ENCODE measurements around the gene STXBP3. TPM values are rescaled to one million over a fixed set of nuclear protein-coding genes. Genes with fewer than 3 reads are reported as not detected.
"Not testable (repeated sequence)": the region's sequence is repeated elsewhere in the genome, so short reads cannot be mapped to it uniquely, and the experiment has no call there.

STXBP3 gene, protein sequence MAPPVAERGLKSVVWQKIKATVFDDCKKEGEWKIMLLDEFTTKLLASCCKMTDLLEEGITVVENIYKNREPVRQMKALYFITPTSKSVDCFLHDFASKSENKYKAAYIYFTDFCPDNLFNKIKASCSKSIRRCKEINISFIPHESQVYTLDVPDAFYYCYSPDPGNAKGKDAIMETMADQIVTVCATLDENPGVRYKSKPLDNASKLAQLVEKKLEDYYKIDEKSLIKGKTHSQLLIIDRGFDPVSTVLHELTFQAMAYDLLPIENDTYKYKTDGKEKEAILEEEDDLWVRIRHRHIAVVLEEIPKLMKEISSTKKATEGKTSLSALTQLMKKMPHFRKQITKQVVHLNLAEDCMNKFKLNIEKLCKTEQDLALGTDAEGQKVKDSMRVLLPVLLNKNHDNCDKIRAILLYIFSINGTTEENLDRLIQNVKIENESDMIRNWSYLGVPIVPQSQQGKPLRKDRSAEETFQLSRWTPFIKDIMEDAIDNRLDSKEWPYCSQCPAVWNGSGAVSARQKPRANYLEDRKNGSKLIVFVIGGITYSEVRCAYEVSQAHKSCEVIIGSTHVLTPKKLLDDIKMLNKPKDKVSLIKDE
- 10.1 and 14.0 TPM in 2 replicates for total RNA-seq (2014; rRNA removed; shearing (Covaris generic))

DNA sequence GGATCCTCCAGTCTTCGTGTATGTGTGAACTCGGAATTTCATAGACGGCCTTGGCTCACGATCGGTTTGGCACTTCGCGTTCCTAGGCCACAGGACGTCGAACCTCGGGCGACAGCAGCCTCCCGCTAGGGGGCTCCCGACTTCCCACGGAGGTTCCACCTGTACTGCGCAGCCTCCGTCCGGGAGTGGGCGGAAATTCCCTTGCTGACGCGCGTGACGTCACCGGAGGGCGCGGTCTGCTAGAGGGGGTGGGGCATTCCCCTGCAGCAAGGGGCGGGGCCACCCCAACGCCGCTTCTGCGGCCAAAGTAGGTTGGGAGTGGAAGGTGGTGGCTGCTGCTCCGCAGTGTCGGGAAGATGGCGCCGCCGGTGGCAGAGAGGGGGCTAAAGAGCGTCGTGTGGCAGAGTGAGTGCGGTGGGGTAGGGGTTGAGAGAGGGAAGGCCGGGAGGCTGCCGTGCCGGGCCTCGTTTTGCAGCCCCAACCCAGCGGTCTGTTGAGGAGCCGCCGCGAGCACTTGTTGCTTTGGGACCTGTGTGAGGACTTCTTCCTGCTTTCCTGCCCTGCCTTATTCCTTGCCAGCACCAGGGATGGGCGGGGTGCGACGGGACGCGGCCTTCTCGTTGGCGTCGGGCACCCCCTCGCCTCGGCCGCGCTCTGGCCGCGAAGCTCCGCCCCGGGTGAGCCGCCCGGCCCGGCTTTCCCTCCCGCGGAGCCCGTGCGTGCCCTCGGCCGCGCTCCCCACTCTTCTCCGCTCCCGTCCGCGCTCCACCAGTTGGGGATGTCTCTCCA lies at the start of gene STXBP3:
Gene STXBP3 (plus strand): TSS at position 293 of the 789 bp plus-strand sequence. CDS start 64 bp downstream, at position 357.
- DNase-seq (ENCODE audit: low spot score), result peak; percentile 98

GRCh38 chr1:108699375-108700332 lies 46.8 kb upstream of the STXBP3 start:
- DNase-seq (ENCODE audit: low spot score), result no peak

- DNase-seq (ENCODE audit: low spot score), result no peak
Measured at GRCh38 chr1:108701176-108701849, 45.2 kb upstream of the STXBP3 start.

GRCh38 chr1:108702109-108702508 lies 44.4 kb upstream of the STXBP3 start:
- DNase-seq (ENCODE audit: low spot score), result not testable (repeated sequence)

DNA sequence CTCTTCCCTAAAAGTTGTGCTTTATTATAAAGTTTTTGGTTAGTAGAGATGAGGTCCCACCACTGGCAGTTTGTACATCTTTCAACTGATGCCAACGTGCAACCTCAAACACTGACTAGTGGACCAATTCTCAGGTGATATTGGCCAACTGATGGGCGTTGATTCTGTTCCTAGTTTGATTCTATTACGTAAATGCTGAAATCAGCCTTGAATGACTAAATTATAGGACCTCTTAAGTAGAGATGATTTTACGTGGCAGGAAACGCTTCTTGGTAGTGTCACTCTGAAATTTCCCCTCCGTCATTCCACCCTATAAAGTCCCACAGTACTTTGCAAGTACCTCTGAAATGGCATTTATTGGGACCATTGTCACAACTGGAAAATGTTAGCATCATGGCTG lies 42.5 kb upstream of the STXBP3 start:
- DNase-seq (ENCODE audit: low spot score), result no peak

GRCh38 chr1:108704496-108704895 lies 42.0 kb upstream of the STXBP3 start:
- DNase-seq (ENCODE audit: low spot score), result no peak

DNA sequence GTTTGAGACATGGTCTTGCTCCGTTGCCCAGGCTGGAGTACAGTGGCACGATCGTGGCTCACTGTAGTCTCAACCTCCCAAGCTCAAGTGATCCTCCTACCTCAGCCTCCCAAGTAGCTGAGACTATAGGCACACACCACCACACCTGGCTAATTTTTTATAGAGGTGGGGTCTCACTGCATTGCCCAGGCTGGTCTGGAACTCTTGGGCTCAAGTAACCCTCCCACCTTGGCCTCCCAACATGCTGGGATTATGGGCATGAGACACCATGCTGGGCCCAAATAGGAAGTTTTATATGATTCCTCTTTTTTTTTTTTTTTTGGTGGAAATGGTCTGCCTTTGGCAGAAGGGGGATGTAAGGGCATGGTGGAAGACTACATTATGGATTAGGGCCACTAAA lies 39.8 kb upstream of the STXBP3 start:
- DNase-seq (ENCODE audit: low spot score), result no peak

- no peak for DNase-seq (ENCODE audit: low spot score)
Measured at GRCh38 chr1:108708691-108709660, 37.5 kb upstream of the STXBP3 start.

GRCh38 chr1:108712606-108713150 lies 33.8 kb upstream of the STXBP3 start, which contains the start of gene FNDC7:
Gene FNDC7, plus strand, starts transcription at chr1:108712908. Its CDS starts 26 bp downstream, at chr1:108712934.
- no peak for DNase-seq (ENCODE audit: low spot score)

GRCh38 chr1:108715932-108716331 lies 30.5 kb upstream of the STXBP3 start:
- no peak for DNase-seq (ENCODE audit: low spot score)

- no peak for DNase-seq (ENCODE audit: low spot score)
Measured at GRCh38 chr1:108716437-108717230, 29.8 kb upstream of the STXBP3 start.

DNA sequence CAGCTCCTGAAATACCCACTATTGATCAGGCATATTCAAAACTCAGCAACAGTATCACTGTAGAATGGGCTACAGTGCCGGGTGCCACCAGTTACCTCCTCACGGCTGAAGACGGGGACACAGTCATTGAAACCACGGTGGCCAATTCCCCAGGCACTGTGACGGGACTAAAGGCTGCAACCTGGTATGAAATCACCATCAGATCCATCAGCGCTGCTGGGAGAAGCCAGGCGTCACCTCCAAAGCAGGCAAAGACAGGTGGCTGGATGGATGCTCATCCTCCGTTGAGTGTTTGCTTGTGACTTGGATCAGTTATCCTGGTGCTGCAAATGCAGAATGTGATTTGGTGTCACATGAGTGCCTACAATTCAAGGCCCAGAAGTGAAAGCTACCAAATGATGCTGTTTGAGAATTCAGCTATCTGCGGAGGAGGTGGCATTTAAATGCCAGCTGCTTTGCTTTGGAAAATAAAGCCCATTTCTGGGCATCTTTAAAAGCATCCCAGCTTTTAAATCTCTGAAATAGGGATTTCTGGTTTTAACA lies 28.6 kb upstream of the STXBP3 start:
- no peak for DNase-seq (ENCODE audit: low spot score)

DNA sequence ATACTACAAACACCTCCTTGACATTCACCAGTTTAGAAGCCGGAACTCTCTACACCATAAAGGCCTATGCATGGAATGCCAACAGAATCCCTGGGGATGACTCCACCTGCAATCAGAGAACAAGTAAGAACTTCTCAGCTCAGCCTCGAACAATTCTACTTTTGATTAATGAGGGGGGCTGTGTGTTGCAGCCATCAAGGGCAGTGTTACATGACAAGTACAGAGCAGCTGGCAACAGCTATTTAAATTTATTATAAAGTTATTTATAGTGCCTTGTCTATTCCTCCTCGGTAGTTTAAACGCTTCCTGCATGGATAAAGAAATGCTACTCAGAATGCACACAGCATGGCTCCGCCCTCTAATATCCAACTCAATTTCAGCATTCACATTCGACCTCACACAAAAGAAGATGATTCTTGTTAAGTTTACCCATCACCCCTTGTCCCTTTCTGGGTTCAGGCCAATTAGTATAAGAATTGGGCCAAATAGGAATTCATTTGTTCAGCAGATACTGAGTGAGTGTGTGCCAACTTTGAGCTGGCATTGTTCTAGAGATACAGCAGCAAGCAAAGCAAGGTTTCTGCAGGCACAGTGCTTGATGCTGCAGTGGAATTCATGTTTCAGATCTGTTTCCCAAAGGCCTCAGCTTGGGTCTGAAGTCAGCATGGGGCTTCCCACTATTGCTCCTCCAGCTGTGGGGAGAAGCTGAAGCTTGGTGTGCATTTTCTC lies 27.4 kb upstream of the STXBP3 start:
- DNase-seq (ENCODE audit: low spot score), result no peak

DNA sequence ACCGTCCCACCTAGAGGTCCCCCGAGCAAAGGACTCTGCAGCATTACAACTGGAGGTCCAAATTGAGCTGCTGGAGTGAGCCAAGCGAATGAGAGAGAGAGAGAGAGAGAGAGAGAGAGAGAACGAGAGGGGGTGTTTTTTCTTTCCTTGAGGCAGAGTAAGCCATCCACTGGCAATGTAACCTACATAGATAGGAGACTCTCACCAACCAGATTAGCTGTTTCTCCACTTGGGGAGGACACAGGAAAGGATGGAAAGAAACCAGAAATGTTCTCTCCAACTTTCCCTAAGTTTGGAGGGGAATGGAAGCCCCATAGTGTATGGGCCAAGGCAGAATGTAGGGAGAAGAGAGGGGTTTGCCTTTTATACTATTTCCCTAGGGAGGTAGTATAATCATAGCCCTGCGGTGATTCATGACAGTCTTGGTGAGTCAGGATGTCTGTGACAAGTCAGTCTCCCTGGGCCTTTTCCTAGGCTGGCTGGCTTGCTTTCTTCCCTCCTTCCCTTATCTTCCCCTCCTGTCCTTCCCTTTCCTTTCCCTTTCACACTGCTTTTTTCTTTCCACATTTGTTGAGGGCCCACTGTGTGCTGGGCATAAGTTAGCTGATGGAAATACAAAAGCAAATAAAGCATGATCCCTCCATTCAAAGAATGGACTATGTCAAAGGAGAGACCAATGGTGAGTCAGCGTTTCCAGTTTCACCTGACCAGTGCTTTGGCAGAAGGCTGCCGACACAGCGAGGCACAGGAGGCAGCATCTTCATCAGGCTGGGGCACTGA lies 26.6 kb upstream of the STXBP3 start:
- peak; percentile 29 for DNase-seq (ENCODE audit: low spot score)

DNA sequence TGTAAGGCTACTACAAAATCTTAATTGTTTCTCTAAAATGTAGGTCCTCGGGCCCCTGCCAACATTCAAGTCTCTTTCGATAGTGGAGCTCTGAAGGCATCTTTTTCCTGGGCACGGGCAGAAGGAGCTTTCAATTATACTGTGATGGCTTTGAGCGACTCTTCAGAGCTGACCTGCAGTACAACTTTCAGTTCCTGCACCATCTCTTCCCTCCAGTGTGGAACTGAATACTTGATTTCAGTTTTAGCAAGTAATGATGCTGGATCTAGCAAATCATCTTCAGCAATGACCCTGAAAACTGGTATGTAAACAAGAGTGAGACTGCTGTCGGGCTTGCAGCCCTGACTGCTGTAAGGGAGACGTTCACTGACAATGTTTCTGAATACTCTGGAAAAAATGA lies 24.2 kb upstream of the STXBP3 start:
- DNase-seq (ENCODE audit: low spot score), result no peak

GRCh38 chr1:108725906-108726305 lies 20.6 kb upstream of the STXBP3 start:
- DNase-seq (ENCODE audit: low spot score), result no peak
